22Rv1 (cell line): ENCODE results near the gene FAM209B.

Experiments
- ZFX ChIP-seq: fragments of 450-650 bp; IDR thresholded peaks from 2 replicates; pipeline ENCODE4 v1.6.1; 2017; ENCODE audit warnings: antibody characterized with exemption, borderline replicate concordance
- TF ChIP-seq, protein P1 (sequence below): fragments of 450-650 bp; IDR thresholded peaks from 2 replicates; pipeline ENCODE4 v1.5.1; 2017; ENCODE audit warnings: mild to moderate bottlenecking

DNA sequence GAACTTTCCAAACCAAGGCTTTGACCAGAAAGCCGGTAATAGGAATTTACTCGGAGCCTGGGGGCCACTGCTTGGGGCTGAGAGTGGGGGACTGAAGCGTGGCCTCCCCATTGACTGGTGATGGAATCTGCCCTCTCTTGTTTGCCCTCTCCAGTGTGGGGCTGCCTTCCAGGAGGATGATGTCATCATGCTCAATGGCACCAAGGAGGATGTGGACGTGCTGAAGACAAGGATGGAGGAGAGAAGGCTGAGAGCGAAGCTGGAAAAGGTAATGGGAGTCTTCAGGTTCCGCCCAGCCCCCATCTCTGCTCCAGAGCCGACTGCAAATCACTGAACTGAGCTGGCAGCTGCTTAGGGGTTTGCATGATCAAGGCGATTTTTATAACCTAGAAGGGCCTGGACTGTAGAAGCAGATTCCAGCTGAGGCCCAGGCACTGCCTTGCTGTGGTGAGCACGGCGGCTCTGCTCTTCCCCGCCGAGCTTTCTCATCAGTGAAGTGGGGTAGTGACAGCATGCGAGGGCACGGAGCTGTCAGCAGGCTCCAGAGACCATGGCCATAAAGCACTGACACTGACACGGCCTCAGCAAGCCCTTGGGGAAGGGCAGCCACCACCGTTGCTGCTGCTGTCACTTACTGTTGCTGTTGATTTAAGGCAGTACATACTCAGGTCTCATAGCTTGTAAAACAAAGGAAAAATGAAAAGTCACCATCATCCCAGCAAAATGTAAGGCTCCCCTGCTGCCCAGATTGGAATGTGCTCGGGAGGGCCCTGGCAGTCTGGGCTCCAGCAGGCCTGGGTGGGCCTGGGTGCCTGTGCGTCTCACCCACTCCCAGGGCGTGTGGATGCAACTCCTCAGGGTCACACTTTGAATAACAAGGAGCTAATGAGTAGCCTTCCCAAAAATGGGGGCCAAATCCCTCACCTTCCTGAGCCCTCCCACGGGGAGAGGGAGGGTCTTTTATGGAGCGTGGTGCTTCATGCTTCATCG, 19.6 kb upstream of the FAM209B start:
- TF ChIP-seq, protein P1, sequence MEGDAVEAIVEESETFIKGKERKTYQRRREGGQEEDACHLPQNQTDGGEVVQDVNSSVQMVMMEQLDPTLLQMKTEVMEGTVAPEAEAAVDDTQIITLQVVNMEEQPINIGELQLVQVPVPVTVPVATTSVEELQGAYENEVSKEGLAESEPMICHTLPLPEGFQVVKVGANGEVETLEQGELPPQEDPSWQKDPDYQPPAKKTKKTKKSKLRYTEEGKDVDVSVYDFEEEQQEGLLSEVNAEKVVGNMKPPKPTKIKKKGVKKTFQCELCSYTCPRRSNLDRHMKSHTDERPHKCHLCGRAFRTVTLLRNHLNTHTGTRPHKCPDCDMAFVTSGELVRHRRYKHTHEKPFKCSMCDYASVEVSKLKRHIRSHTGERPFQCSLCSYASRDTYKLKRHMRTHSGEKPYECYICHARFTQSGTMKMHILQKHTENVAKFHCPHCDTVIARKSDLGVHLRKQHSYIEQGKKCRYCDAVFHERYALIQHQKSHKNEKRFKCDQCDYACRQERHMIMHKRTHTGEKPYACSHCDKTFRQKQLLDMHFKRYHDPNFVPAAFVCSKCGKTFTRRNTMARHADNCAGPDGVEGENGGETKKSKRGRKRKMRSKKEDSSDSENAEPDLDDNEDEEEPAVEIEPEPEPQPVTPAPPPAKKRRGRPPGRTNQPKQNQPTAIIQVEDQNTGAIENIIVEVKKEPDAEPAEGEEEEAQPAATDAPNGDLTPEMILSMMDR: no peak
- no peak for TF ChIP-seq ZFX
